HG02870 (cell line): ENCODE results near the gene CROCC2.

Source experiments
- ATAC-seq: cut with Tn5 transposase; IDR thresholded peaks from one replicate; pipeline ENCODE4 v1.9.1; 2021; ENCODE audit warnings: mild to moderate bottlenecking, moderate library complexity; ENCODE audit not compliant: unreplicated experiment

Gene CROCC2

DNA sequence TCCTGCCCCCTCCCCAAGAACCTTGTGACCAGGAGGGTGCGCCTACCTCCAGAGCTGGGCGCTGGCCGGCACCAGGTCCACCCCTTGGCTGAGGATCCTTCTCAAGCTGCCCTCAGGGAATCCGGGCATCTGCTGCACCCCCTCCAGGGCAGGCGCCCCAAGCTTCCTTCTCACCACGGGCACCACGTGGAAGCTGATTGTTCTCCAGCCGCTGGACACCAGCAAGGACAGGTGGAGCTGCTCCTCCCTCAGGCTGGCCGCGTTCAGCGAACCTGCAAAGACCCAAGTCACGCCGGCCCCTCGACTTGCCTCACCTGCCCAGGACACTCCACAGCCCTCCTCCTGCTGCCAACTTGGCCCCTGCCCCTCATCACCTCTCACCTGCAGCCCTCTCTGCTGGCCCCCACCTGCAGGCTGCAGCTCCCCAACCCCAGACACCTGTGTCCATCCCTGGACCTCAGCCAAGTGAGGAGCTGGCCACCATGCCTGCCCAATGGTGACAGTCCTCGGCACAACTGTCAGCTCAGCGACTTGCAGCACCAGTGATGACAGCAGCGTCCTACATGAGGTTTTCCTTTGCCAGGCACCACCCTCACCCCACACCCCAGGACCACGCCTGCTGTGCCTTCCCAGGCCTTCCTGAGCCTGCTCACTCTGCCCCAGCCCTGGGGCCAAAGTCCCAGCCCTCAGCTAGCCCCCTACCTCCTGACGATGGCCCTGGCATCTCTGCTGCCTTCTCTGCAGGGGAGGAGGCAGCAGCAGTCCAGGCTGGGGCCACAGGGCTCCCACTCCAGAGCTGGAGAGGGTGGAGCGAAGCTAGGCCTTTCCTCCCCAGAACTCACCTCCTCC lies 14.4 kb upstream of the CROCC2 start:
- no peak for ATAC-seq

DNA sequence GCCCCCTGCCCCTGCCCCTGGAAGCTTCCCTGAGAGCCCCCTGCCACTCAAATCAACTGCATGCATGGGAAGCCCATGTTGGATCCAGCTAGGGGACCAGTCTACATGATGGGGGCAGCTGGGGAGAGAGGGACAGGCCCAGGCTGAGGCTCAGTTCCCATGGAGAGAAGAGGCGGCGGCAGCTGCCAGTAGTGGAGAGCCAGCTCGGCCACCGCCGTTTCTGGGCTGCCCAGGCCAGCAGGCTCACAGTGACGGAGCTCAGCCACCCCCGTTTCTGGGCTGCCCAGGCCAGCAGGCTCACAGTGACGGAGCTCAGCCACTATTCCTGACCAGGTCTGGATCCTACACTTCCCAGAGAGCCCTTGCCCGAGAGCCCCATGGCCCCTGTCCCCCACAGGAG lies 13.8 kb upstream of the CROCC2 start:
- no peak for ATAC-seq

DNA sequence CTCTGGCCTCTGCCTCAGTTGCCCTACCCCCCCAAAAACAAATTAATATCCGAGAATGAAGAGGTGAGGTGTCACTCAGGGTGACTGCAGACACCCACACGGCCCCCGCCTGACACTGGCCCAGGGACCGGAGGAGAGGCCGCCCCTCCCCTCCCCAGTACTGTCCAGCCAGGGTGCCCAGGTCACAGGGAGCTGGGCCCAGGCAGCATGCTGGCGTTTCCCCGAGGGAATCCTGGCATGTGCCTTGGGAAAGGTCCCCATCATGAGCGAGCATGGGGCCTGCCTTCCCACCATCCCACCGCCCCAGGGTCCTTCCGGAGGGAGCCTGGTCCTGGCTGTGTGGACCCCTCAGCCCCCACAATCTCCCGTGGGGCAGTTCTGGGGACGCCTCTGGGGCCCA lies 13.2 kb upstream of the CROCC2 start:
- no peak for ATAC-seq

DNA sequence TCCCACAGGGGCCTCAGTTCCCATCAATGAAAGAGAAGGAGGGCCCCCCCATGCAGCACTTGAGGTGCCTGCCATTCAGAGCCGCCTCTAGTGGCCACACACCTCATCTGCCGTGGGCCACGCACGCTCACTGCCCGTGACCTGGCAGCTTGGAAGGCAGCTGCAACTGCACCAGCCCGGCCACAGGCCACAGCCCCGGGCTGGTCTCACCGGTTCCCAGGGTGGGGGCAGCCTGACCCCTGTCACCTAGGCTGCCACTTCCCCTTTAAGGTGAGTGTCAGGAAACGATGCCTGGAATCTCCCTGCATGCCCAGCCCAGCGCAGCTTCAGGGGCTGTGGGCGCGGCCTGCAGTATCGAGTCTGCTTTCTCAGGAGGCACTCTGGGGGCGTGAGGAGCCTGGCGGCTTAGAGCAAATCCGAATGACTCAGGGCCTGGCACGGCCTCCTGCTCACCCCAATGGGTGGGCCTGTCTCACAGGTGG lies 12.7 kb upstream of the CROCC2 start:
- no peak for ATAC-seq

DNA sequence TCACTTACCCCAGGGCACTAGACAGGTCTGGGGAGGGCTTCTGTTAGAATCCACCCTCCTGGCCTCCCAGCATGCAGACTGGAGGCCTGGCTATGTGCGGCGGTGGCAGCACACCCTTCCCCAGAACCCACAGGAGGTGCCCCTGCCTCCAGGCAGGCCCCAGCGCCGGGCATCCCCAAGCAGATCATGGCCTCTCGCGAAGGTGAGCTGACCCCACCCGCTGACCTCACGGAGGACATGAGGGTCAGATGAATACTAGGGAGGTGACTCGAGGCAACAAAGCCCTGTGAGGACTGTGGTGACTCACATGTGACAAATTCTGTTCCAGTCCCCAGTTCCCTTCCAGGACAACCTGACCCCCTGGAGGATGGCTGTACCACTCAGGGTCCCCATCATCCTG lies 12.1 kb upstream of the CROCC2 start:
- no peak for ATAC-seq

DNA sequence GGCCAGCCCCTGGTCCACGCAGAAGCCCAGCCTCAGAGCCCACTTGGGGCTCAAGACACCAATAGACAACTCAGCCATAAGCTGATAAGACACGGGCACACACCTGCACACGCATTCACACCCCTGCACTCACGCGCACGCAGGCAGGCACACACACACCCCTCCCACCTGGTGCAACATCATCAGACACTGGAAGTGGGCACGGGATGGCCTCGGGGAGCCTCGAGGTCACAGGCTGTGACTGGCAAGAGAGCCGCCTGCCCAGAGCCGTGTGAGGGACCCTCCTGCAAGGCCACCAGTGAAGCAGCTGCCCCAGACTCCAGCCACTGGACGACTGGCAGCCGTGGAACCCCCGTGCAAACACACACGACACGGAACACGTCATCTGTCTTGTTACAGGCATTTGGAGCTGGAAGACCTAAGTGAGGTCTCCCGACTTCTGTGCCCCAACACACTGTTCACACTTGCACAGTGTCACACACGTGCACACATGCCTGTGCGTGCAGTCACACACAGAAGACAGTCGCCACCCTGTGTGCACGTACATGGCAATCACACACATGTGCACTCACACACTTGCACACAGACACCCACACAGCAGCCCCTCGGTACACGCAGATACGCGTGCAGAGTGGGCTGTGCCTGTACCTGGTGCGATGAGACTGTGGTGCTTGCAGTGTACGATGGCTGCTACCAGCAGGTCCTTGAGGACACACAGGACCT lies 11.1 kb upstream of the CROCC2 start:
- no peak for ATAC-seq

DNA sequence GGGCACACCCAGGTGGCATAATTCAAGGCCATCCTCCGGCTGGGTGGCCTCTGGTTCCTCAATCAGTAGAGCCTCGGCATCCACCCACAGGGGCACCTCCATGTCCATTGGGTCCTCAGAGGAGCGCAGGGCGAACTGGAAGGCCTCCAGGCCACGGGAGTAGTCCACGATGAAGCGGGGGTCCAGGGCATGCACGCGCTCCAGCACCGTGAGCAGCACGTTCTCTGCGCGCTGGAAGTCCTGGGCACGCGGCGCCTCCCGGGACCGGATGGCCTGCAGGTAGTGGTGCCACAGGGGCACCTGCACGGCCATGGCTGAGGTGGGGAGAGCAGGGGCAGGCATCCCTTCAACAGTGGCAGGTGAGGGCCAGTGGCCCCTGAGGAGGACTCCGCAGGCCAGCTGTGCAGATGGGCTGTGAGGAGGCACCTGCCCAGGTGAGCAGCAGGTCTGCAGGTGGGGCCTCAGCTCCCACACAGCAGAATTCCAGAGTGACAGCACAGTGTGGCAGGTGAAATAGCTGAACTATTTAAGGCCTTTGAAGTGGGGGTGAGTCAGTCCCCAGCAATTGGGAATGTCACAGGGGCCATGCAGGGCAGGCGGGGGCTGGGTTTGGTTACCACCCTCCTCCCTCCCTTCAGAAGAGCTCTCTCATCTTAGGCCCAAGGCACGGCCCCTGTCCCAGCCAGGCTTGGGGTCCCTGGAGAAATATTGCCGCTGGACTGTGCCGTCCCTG lies 10.3 kb upstream of the CROCC2 start, which contains the start of gene MAB21L4:
Gene MAB21L4, minus strand, starts transcription at position 501 of the 733 bp plus-strand sequence. Its CDS starts 159 bp downstream, at position 342.
- ATAC-seq: no peak

DNA sequence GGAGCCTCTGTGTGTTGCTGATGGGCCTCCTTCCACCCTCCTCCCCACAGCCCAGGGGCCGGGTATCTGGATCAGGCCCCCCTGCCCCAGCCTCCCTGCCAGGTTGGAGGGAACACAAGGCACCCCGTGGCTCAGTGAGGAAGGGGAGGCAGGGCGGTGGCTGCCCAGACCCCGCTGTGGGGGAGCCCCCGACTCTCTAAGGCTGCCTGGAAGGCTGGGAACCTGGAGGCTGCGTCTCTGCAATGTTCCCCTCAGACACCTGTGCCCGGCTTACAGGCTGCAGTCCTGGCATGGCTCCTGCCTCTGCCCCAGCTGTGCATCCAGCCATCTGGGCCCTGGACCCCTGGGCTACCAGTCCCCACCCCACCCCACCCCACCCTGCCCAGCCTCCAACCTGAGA lies 9.7 kb upstream of the CROCC2 start:
- ATAC-seq: no peak

DNA sequence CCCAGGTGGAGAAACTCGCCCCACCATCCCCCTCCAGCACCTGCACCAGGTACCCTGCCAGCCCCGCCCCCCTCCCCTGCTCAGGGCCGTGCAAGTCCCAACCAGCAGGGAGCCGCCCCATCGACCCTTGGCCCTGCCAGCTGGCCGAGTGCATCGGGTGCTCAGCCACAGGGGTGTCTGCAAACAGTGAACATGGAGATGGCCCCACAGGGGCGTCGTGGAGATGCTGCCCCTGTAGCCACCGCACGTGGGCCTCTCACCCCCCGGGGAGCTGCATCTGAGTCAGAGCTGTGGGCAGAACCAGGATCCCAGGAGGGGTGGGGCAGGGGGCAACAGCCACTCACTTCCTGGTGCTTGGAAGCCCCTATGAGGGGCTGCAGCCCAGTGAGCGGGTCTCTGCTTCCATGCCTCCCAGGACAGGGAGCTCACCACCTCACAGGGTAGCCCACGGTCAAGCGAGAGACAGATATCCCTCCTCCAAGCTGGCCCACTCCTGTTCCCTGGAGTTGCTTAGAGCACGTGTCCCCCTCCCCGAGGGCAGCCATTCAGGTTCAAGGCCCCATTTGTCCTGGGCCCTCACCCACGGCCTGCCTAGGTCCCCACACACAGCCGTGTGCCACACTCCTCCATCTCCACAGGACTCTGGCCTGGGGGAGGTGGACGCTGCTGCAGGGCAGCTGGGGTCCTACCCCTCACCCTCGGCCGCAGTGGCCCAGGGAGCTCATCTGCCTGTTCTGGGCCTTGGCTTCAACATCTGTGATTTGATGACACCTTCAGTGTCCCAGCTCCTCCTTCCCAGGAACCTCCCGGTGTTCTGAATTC lies 9.1 kb upstream of the CROCC2 start:
- ATAC-seq: no peak

DNA sequence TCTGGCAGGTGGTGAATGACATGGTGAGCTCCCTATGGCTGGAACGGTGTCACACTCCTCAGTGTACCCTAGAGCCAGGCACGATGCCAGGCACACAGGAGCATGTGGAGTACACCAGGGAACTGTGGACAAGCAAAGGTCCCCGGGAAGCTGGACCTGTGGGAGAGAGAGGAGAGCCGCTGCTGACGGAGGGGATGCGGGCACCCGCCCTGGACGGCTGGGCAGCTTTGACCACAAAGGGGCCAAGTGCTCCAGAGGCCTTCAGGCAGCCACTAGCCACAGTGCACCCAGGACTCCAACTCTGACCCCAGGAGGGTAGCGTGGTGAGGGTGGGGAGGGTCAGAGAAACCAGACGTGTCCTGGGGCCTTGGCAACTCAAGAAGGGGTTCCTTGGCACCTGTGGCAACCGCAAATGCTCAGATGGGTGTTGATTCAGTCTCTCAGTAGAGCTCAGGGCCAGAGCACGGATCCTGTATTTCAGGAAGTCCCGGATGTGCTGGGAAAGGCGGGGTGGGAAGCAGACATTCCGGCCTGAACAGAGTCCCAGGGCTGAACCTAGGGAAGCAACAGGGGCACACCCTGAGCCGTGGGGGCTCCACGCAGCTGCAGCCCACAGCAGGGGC lies 7.9 kb upstream of the CROCC2 start:
- ATAC-seq: no peak

DNA sequence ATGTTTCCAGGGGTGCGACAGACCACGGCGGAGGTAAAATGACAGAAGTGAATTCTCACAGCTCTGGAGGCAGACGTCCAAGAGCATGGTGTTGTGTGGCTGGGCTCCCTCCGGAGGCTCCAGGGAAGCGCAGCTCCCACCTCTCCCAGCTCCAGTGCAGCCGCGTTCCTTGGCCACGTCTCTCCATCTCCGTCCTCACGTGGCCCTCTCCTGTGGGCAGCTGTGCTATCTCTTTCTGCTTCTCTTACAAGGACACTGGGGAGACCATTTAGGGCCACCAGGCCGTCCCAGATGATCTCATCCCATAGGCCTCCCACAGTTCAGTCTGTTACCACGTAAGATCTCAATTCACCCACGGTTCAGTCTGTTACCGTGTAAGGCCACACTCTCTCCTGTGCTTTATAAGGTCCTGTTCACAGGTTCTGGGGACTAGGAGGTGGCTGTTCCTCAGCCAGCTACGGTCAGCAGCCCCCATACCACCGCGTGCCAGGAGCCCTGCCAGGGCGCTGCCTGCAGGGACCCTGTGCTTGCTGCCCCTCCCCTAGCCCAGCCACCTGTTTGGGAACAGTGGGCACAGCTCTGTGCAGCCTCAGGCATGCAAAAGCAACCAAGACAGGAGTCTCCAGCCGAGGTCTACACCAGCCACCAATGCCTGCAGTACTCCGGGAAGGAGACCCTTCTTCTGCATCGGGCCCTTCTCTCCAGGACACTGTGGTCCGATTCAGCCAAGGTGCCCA lies 7.2 kb upstream of the CROCC2 start:
- no peak for ATAC-seq

DNA sequence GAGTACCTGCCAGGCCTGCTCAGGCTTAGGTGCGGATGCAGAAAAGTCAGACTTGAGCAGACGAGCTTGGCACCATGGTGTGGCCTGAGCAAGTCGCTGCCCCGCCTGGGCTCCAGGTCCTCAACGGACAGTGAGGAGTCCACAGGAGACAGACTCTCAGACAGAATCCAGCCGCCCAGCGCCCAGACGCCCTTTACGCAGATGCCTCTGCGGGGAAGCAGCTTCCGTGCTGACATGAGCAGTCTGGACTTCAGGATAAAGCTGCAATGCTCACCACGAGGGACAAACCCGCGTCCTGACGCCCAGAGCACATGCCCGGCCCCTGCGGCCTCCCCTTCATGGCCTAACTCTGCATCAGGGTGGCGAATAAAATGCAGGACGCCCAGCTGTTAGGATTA lies 6.7 kb upstream of the CROCC2 start:
- no peak for ATAC-seq

DNA sequence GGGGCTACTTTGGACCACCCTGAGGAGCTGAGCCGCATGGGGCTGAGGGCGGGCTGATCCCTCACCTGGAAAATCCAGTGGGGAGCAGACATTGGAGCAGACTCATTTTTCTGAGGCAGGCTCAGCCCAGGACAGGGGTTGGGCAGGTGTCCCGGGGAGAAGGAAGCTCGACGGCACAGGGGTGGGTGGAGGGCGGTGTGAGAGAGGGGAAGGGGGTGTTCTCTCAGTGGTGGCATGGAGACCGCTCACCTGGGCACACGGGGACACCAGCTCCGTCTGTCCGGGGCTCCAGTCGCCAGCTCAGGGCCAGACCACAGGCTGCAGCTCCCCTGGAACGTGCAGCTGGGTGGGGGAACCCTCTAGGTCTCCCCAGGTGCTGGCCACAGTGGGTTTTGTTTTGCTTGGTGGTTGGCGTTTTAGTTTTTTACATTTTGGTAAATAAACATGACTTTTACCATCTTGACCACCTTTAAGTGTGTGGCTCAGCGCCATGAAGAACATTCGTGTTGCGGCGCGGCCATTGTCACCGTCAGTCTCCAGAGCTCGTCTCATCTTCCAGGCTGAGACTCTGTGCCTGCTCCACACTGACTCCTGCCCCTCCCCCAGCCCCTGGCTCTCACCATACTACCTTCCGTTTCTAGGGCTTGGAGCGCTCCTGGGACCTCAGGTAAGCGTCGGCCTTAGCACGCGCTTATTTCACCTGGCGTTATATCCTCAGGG lies 5.8 kb upstream of the CROCC2 start:
- no peak for ATAC-seq

DNA sequence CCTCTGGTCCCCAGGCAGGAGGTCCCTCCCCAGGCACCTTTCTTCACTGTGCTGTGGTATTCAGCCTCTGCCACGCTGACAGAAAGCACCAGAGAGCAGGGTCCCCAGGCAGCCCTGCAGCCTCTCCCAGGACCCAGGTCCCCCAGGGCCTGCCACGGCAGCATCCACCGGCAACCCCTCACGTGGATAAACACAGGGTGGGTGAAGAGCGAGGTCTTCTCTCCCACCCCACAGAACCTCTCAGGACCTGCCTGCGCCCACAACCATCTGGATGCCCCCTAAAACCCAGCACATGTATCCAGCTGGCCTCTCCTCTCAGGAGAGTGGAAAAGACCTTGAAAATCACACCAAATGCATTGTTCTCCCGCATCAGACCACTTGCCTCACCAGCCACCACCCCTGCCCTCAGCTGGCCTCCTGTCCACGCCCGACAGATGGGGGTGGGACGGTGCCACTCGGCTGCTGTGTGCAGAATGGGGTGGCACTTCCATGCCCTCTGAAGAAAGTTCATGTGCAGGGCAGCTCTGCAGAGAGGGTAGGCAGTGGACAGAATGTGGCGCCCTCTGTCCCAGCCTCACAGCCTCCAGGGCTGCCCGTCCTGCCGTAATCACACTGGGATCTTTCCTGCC lies 4.0 kb upstream of the CROCC2 start:
- ATAC-seq: no peak

DNA sequence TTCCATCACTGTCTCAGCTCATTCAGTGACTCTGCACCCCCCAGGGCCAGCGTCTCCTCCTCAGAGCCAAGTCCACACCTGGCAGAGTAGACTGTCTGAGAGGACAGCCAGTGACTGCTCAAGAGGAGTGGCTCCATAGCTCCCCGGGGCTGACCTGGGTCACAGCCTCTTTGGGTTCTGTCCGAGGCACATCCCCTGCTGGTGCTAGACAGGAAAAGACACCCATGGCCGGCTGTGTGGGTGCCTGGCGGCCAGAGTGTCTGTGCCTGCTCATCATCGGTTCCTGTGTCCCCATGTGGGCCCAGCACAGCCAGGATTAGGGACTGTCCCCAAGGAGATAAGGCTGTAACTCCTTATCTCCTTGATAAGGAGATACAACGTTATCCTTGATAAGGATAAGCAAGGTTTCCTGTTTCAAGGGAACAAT lies 3.5 kb upstream of the CROCC2 start:
- ATAC-seq: no peak

DNA sequence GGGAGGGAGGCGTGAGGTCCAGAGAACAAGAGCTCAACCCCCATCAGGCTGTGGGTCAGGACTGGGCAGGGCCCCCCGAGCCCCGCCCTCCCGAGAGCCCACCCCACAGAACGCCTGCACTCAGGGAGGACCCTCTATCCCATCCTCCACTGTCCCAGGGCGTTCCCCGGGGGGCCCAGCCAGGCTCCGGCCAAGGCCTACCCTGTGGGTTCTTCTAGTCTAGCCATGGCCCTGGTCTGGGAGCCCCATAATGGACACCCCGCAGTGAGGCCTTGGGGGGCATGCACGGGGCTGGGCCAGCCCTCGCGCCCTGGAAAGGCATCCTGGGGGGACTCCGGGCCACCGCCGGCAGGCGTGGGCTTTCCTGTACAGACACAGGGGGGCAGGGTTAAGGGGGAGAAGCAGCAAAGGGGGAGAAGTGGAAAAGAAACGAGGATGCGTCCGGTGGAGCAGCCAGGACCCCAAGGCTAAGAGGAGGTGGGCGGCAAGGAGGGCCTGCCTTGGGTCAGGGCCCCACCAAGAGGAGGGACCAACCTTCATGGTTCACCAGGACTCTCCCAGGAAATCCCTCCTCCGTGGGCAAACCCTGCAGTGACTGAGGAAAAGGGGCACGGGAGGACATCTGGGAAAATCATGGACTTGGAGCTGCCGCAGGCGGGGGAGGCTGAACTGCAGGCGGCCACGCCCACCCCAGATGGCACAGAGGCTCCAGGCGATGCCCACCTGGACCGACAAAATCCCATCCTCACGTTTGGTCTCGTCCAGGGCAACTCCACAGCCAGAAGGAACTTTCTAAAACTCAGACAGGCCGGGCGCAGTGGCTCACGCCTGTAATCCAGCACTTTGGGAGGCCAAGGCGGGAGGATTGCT lies 2.7 kb upstream of the CROCC2 start:
- ATAC-seq: no peak
